Measurements from ENCODE around the gene IRF2BPL.
"Not testable (repeated sequence)": the region's sequence is repeated elsewhere in the genome, so short reads cannot be mapped to it uniquely, and the experiment has no call there.

The IRF2BPL gene

DNA sequence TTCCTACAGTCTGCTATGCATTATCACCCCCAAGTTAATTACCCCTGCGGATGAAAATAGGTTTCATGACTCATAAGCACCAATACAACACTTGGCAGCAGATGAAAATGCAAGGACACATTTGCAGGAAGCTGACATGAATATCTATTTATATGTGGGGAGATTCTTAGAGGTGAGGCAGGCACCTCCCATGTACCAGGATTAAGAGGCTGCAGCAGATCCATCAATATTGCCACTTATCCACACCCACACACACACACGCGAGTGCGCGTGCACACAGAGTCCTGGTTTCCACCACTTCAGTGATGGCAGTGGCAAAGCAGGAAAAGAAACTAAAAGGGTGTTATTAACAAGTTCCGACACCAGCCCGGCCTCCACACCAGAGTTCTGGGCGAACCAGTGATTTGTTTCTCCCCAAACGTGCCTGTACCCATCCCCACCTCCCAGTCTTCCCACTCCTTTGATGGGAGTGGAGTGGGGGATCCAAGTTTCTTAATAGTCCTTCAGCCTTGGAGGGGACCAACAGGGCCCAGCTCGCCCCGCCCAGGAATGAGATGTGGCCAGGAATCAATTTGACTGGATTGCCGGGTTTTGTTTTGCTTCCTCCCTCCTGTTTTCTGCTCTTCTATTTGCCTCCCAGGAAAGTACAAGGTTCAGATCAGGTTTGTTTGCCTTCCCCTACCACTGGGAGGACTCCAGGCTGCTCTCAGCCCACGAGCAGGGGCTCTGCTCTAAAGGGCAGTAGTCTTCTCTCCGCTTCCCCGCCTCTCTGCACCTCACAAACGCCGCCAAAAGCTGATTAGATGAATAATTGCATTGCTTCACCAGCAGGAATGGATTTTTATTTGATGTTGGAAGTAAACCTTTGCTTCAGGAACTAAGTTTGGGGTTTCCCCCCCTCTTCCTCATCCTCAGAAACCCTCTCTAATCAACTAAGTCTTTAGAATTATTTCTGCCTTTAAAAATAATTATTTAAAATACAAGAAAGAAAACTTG is 5.2 kb downstream of the IRF2BPL start:
- TF ChIP-seq, protein P1, sequence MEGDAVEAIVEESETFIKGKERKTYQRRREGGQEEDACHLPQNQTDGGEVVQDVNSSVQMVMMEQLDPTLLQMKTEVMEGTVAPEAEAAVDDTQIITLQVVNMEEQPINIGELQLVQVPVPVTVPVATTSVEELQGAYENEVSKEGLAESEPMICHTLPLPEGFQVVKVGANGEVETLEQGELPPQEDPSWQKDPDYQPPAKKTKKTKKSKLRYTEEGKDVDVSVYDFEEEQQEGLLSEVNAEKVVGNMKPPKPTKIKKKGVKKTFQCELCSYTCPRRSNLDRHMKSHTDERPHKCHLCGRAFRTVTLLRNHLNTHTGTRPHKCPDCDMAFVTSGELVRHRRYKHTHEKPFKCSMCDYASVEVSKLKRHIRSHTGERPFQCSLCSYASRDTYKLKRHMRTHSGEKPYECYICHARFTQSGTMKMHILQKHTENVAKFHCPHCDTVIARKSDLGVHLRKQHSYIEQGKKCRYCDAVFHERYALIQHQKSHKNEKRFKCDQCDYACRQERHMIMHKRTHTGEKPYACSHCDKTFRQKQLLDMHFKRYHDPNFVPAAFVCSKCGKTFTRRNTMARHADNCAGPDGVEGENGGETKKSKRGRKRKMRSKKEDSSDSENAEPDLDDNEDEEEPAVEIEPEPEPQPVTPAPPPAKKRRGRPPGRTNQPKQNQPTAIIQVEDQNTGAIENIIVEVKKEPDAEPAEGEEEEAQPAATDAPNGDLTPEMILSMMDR (IDR thresholded peaks at IDR 0.05; ENCODE audit: low read depth, low read length, missing control alignments) = peak; percentile 51
- DNase-seq (ENCODE audit: low read depth) = no peak
- in situ Hi-C loops (cut with HindIII; ENCODE audit: low sequenced_read_pairs) = no loop called here
- H3K4me3 ChIP-seq (ENCODE audit: low read depth, low read length) = peak overlapping the region; percentile 71

DNA sequence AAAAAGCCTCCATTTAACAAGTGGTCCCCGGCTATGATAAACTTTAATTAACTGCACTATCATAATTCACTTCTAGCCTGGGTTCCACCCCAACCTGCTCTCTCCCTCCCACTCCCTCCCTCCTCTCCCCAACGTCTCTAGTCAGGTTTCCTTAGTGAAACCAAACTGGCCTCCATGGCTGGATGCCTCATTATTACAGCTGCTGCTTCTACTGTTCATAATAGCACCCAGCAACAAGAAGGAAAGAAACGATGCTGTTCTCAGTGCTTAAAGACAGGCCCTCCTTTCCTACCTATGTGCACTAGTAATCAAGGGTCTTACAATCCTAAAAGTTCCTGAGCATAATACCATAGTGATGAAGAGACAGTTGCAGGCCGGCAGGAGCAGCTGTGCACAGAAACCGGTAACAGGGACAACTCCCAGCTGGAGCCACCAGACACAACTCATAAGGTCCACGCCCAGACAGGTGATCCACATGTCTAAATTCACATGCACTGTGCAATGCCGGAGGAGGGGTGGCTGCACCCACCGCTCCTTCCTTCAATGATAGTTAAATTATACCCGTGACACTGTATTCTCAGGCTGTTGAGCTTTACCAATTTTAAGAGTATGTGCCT is 6.2 kb downstream of the IRF2BPL start:
- in situ Hi-C loops (cut with HindIII; ENCODE audit: low sequenced_read_pairs) = no loop called here
- no peak overlapping the region for H3K4me3 ChIP-seq (ENCODE audit: low read depth, low read length)
- TF ChIP-seq, protein P1 (IDR thresholded peaks at IDR 0.05; ENCODE audit: low read depth, low read length, missing control alignments) = no peak
- DNase-seq (ENCODE audit: low read depth) = no peak

DNA sequence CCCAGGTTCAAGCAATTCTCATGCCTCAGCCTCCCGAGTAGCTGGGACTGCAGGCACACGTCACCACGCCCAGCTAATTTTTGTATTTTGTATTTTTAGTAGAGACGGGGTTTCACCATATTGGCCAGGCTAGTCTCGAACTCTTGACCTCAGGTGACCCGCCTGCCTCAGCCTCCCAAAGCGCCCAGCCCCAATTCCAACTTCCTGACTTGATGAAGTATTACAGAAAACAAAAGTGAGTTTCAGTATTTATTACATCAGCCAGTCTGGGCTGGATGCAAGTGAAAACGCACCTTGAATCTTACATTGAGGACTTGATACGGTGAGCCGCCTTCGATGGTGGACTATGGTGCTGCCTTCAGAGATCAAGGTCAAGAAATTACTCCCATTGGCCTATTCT is 7.1 kb downstream of the IRF2BPL start:
- in situ Hi-C loops (cut with HindIII; ENCODE audit: low sequenced_read_pairs); H3K4me3 ChIP-seq (ENCODE audit: low read depth, low read length); DNase-seq (ENCODE audit: low read depth): not testable (repeated sequence)

DNA sequence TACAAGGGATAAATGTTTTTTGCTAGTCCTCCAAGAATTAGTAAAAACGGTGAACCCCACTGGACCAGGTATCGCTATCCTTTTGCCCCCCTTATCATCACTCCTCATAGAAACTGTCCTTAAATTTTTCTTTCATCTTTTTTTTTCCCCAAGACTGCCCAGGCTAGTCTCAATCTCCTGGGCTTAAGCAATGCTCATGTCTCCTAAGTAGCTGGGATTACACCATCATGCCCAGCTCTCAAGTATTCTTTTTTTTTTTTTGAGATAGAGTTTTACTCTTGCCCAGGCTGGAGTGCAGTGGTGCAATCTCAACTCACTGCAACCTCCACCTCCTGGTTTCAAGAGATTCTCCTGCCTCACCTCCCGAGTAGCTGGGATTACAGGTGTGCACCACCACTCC is 9.7 kb downstream of the IRF2BPL start:
- DNase-seq (ENCODE audit: low read depth) = no peak
- in situ Hi-C loops (cut with HindIII; ENCODE audit: low sequenced_read_pairs) = no loop called here
- TF ChIP-seq, protein P1 (IDR thresholded peaks at IDR 0.05; ENCODE audit: low read depth, low read length, missing control alignments) = no peak
- H3K4me3 ChIP-seq (ENCODE audit: low read depth, low read length) = no peak overlapping the region

DNA sequence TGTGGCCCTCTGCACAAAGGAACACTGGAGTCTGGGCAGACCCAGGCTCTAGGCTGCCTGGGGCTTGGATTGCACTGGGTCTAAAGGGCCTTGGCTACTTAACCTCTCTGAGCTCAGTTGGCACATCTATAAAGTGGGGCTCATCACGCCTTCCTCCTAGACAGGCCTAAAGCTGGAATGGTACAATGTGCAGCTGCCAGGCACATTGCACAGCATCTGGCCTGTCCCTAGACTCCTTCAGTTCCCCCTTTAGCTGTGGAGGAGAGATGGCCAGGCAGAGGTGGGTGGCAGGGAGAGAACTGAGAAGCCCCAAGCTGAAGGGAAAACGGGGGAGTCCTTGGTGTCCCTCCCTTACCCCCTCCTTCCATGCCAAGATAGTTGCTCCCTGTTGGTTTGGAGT is 10.8 kb downstream of the IRF2BPL start:
- DNase-seq (ENCODE audit: low read depth) = no peak
- H3K4me3 ChIP-seq (ENCODE audit: low read depth, low read length) = no peak overlapping the region
- TF ChIP-seq, protein P1 (IDR thresholded peaks at IDR 0.05; ENCODE audit: low read depth, low read length, missing control alignments) = no peak
- in situ Hi-C loops (cut with HindIII; ENCODE audit: low sequenced_read_pairs) = no loop called here

DNA sequence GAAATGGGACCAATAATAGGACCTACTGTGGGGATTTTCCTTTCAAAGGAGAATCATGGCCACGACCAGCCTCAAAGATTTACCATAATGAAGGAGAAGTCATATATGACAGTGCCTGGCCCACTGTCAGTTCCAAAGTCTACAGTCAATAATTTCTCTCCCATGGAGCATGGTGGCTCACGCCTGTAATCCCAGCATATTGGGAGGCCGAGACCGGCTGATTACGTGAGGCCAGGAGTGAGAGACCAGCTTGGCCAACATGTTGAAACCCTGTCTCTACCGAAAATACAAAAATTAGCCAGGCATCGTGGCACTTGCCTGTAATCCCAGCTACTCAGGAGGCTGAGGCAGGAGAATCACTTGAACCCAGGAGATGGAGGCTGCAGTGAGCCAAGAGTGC is 13.8 kb downstream of the IRF2BPL start:
- DNase-seq (ENCODE audit: low read depth) = no peak
- in situ Hi-C loops (cut with HindIII; ENCODE audit: low sequenced_read_pairs) = no loop called here
- H3K4me3 ChIP-seq (ENCODE audit: low read depth, low read length) = no peak overlapping the region
- TF ChIP-seq, protein P1 (IDR thresholded peaks at IDR 0.05; ENCODE audit: low read depth, low read length, missing control alignments) = no peak

Measured in astrocyte of the cerebellum (primary cell).